Mucosa of rectum (tissue), 2 donors: Measurements from ENCODE around the gene ZNF581.

ENCODE experiments used
- H3K27ac ChIP-seq, 2 donors: one replicate each; pipeline ENCODE4 v1.7.0; 2013; ENCODE audit warnings: inconsistent platforms in 2 of 2, low read depth in 2 of 2, low read length in 2 of 2
- H3K27me3 ChIP-seq, 2 donors: one replicate each; pipeline ENCODE4 v1.7.0; 2013; ENCODE audit warnings: low read length in 2 of 2; ENCODE audit not compliant: control insufficient read depth in 2 of 2, insufficient read depth in 2 of 2
- H3K36me3 ChIP-seq, 2 donors: one replicate each; pipeline ENCODE4 v1.7.0; 2013; ENCODE audit warnings: low read length in 2 of 2; ENCODE audit not compliant: control insufficient read depth in 2 of 2, insufficient read depth in 2 of 2
- H3K4me1 ChIP-seq, 2 donors: one replicate each; pipeline ENCODE4 v1.7.0; 2013; ENCODE audit warnings: low read length in 2 of 2, mild to moderate bottlenecking in 1 of 2; ENCODE audit not compliant: control insufficient read depth in 2 of 2, insufficient read depth in 2 of 2
- H3K4me3 ChIP-seq, 2 donors: one replicate each; pipeline ENCODE4 v1.7.0; 2013; ENCODE audit warnings: low read length in 2 of 2
- H3K9ac ChIP-seq, 2 donors: one replicate each; pipeline ENCODE4 v1.7.0; 2013; ENCODE audit warnings: low read length in 2 of 2, low read depth in 1 of 2, mild to moderate bottlenecking in 1 of 2
- H3K9me3 ChIP-seq, 2 donors: one replicate each; pipeline ENCODE4 v1.7.0; 2013; ENCODE audit warnings: low read length in 2 of 2; ENCODE audit not compliant: control insufficient read depth in 2 of 2
- donor health status: healthy.
- donor health status: Normal muscosa, but diverticular disease.

Gene ZNF581

GRCh38 chr19:55619286-55619685, 24.2 kb upstream of the ZNF581 start:
- no peak overlapping the region for H3K4me3 ChIP-seq
- H3K9ac ChIP-seq, result no peak overlapping the region
- H3K9me3 ChIP-seq, result no peaks in the 10 kb centered on the region
- no peaks in the 10 kb centered on the region for H3K4me1 ChIP-seq
- H3K27ac ChIP-seq, result no peak overlapping the region
- H3K27me3 ChIP-seq, result no peaks in the 10 kb centered on the region
- peaks cover 12 to 24% of the 10 kb centered on the region in 2 donors for H3K36me3 ChIP-seq

GRCh38 chr19:55620410-55621204, 22.8 kb upstream of the ZNF581 start:
- peaks cover 9 to 21% of the 10 kb centered on the region in 2 donors for H3K36me3 ChIP-seq
- H3K9ac ChIP-seq, result no peak overlapping the region
- H3K27ac ChIP-seq, result no peak overlapping the region
- H3K9me3 ChIP-seq, result no peaks in the 10 kb centered on the region
- no peaks in the 10 kb centered on the region for H3K27me3 ChIP-seq
- peaks cover 0 to 4% of the 10 kb centered on the region in 2 donors for H3K4me1 ChIP-seq
- no peak overlapping the region for H3K4me3 ChIP-seq

GRCh38 chr19:55621205-55621672, 22.2 kb upstream of the ZNF581 start:
- Histone ChIP-seq H3K4me3 (no peak overlapping the region), H3K4me1 (peaks cover 0 to 4% of the 10 kb centered on the region in 2 donors), H3K9me3 (no peaks in the 10 kb centered on the region), H3K27me3 (no peaks in the 10 kb centered on the region), H3K36me3 (peaks cover 9 to 16% of the 10 kb centered on the region in 2 donors), H3K27ac (no peak overlapping the region), H3K9ac (no peak overlapping the region)

GRCh38 chr19:55621673-55622231, 21.7 kb upstream of the ZNF581 start:
- H3K4me1 ChIP-seq, result peaks cover 0 to 4% of the 10 kb centered on the region in 2 donors

GRCh38 chr19:55622242-55622969, 21.0 kb upstream of the ZNF581 start:
- Histone ChIP-seq H3K9me3 (no peaks in the 10 kb centered on the region), H3K9ac (no peak overlapping the region), H3K27me3 (no peaks in the 10 kb centered on the region), H3K27ac (no peak overlapping the region), H3K4me3 (no peak overlapping the region), H3K36me3 (peaks cover 2 to 14% of the 10 kb centered on the region in 2 donors), H3K4me1 (peaks cover 0 to 4% of the 10 kb centered on the region in 2 donors)

More at GRCh38 chr19:55621673-55622231, 21.7 kb upstream of the ZNF581 start:
- H3K9me3 ChIP-seq, result no peaks in the 10 kb centered on the region
- H3K27ac ChIP-seq, result no peak overlapping the region
- H3K36me3 ChIP-seq, result peaks cover 5 to 16% of the 10 kb centered on the region in 2 donors
- H3K4me3 ChIP-seq, result no peak overlapping the region
- no peaks in the 10 kb centered on the region for H3K27me3 ChIP-seq
- H3K9ac ChIP-seq, result no peak overlapping the region

GRCh38 chr19:55623130-55623529, 20.3 kb upstream of the ZNF581 start:
- Histone ChIP-seq H3K4me1 (peaks cover 0 to 4% of the 10 kb centered on the region in 2 donors), H3K9me3 (no peaks in the 10 kb centered on the region), H3K27me3 (no peaks in the 10 kb centered on the region), H3K36me3 (peaks cover 0 to 12% of the 10 kb centered on the region in 2 donors), H3K27ac (no peak overlapping the region), H3K9ac (no peak overlapping the region), H3K4me3 (no peak overlapping the region)

- Histone ChIP-seq H3K9ac (no peak overlapping the region), H3K27me3 (no peaks in the 10 kb centered on the region), H3K9me3 (no peaks in the 10 kb centered on the region), H3K27ac (peak overlapping the region in 1 of 2 donors; percentile 56), H3K4me1 (peaks cover 0 to 4% of the 10 kb centered on the region in 2 donors), H3K4me3 (peak overlapping the region in 1 of 2 donors; percentile 50), H3K36me3 (peaks cover 0 to 12% of the 10 kb centered on the region in 2 donors)
These were observed 19.9 kb upstream of the ZNF581 start for GRCh38 chr19:55623561-55623960.

- Histone ChIP-seq H3K9me3 (no peaks in the 10 kb centered on the region), H3K9ac (peak within 1 kb of the TSS; percentile 54 to 70), H3K27ac (peak within 1 kb of the TSS; percentile 96 to 97), H3K27me3 (no peaks in the 10 kb centered on the region), H3K36me3 (peaks cover 0 to 12% of the 10 kb centered on the region in 2 donors), H3K4me1 (peaks cover 0 to 4% of the 10 kb centered on the region in 2 donors), H3K4me3 (peak within 1 kb of the TSS; percentile 64 to 85)
These were observed 19.1 kb upstream of the ZNF581 start, which contains the start of gene ZNF784 for GRCh38 chr19:55624109-55625003. Gene ZNF784, minus strand, starts transcription at chr19:55624566. Its CDS starts 5 bp downstream, at chr19:55624561.

- Histone ChIP-seq H3K4me1 (peaks cover 0 to 4% of the 10 kb centered on the region in 2 donors), H3K27me3 (no peaks in the 10 kb centered on the region), H3K9me3 (no peaks in the 10 kb centered on the region), H3K4me3 (peak overlapping the region; percentile 64 to 85), H3K27ac (peak overlapping the region; percentile 96 to 97), H3K36me3 (peaks cover 0 to 12% of the 10 kb centered on the region in 2 donors), H3K9ac (peak overlapping the region in 1 of 2 donors; percentile 54)
These were observed 18.5 kb upstream of the ZNF581 start for GRCh38 chr19:55625004-55625326.
